Neural cell (in vitro differentiated cells): ENCODE results near the gene FAM210A.

Source experiments
- CTCF ChIP-seq: fragments of 450-650 bp; IDR thresholded peaks from 2 replicates; pipeline ENCODE4 v1.5.1; 2014; ENCODE audit warnings: antibody characterized with exemption, mild to moderate bottlenecking, moderate library complexity; ENCODE audit not compliant: poor library complexity, severe bottlenecking
- EP300 ChIP-seq: fragments of 450-650 bp; conservative IDR thresholded peaks from 2 replicates; pipeline ENCODE4 v1.6.1; 2014; ENCODE audit warnings: antibody characterized with exemption, mild to moderate bottlenecking, moderate library complexity; ENCODE audit not compliant: poor library complexity, severe bottlenecking
- EZH2 ChIP-seq: fragments of 200-600, 300-800 bp; shearing (Covaris generic), sonication (generic); IDR thresholded peaks from 2 replicates; pipeline ENCODE4 v1.6.1; 2014; ENCODE audit warnings: antibody characterized with exemption, low read length, borderline replicate concordance, mild to moderate bottlenecking; ENCODE audit not compliant: insufficient read depth, poor library complexity, severe bottlenecking
- POLR2AphosphoS5 ChIP-seq: IDR thresholded peaks from 2 replicates; pipeline ENCODE4 v1.6.1; 2012

GRCh38 chr18:13641551-13642439, 84.6 kb downstream of the FAM210A start:
- TF ChIP-seq CTCF (no peak), EP300 (no peak), EZH2 (no peak), POLR2AphosphoS5 (no peak)
